AG04449 (cell line): ENCODE results near the gene LRTM2.

Source experiments
- CTCF ChIA-PET: fragments of 350-600 bp; formaldehyde crosslinking; extraction: SDS; loops from one replicate; lab custom pipeline; 2021; ENCODE audit warnings: antibody characterized with exemption; lab: Yijun Ruan, JAX
- POLR2A ChIA-PET: fragments of 400-600, 350-600 bp; formaldehyde crosslinking; extraction: SDS; loops from one replicate; lab custom pipeline; 2020; ENCODE audit warnings: antibody characterized with exemption, inconsistent platforms; lab: Yijun Ruan, JAX
- DNase-seq: peaks from one replicate; pipeline ENCODE4 v3.0.0-alpha.2; 2010; ENCODE audit warnings: low read depth, low spot score
- H3K4me3 ChIP-seq: 2 replicates; pipeline ENCODE4 v1.5.1; 2011; ENCODE audit warnings: low read depth, mild to moderate bottlenecking, control low read depth, low read length
- TF ChIP-seq, protein P1 (sequence below): IDR thresholded peaks from one replicate; pipeline ENCODE4 v1.5.1; 2011; ENCODE audit warnings: mild to moderate bottlenecking, moderate library complexity, low read length, control low read depth, inconsistent platforms; ENCODE audit not compliant: insufficient read depth; ENCODE audit errors: missing control alignments

LRTM2 gene

GRCh38 chr12:1809591-1810190 lies 10.7 kb upstream of the LRTM2 start:
- no peak for DNase-seq
- no peak overlapping the region for H3K4me3 ChIP-seq
- CTCF ChIA-PET = interaction anchor here (0.9 to 12.2 kb wide), 2 partner anchors 130 to 131 kb away, joined by 3 to 156 read pairs; no protein-coding TSS in a partner anchor
- POLR2A ChIA-PET = no interaction called here
- TF ChIP-seq, protein P1, sequence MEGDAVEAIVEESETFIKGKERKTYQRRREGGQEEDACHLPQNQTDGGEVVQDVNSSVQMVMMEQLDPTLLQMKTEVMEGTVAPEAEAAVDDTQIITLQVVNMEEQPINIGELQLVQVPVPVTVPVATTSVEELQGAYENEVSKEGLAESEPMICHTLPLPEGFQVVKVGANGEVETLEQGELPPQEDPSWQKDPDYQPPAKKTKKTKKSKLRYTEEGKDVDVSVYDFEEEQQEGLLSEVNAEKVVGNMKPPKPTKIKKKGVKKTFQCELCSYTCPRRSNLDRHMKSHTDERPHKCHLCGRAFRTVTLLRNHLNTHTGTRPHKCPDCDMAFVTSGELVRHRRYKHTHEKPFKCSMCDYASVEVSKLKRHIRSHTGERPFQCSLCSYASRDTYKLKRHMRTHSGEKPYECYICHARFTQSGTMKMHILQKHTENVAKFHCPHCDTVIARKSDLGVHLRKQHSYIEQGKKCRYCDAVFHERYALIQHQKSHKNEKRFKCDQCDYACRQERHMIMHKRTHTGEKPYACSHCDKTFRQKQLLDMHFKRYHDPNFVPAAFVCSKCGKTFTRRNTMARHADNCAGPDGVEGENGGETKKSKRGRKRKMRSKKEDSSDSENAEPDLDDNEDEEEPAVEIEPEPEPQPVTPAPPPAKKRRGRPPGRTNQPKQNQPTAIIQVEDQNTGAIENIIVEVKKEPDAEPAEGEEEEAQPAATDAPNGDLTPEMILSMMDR = no peak

- CTCF ChIA-PET = interaction anchor here (0.9 kb wide), 1 partner anchor 130 kb away, joined by 3 read pairs; no protein-coding TSS in a partner anchor
- TF ChIP-seq, protein P1 = no peak
- no peak for DNase-seq
- no peak overlapping the region for H3K4me3 ChIP-seq
- POLR2A ChIA-PET = no interaction called here
Observed at GRCh38 chr12:1810201-1810930, 10.0 kb upstream of the LRTM2 start.

- POLR2A ChIA-PET = no interaction called here
- CTCF ChIA-PET = no interaction called here
- TF ChIP-seq, protein P1 = no peak
- H3K4me3 ChIP-seq = no peak overlapping the region
- no peak for DNase-seq
Observed at GRCh38 chr12:1810931-1811280, 9.5 kb upstream of the LRTM2 start.

- TF ChIP-seq, protein P1 = no peak
- ChIA-PET CTCF (interaction anchor here (1.1 to 1.4 kb wide), 2 partner anchors 16 to 772 kb away, joined by 3 to 4 read pairs; no protein-coding TSS in a partner anchor), POLR2A (no interaction called here)
- no peak for DNase-seq
- no peak overlapping the region for H3K4me3 ChIP-seq
Observed at GRCh38 chr12:1811281-1811947, 9.0 kb upstream of the LRTM2 start.

DNA sequence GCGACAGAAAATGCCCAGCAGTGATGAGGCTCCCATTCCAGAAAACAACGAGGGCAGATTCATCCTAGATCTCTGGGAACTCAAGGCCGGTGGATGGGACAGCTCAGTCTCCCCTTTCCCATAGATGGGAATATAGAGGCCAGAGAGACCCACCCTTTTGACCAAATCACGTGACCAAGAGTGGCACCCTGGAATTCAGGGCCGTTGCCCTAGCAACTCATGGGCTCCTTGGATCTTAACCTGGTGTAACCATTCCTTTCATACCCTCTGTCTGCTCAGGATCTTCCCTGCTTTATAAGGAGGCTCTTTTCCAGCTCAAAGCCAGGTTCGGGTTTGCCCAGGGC lies 8.4 kb upstream of the LRTM2 start:
- TF ChIP-seq, protein P1 = no peak
- ChIA-PET POLR2A (no interaction called here), CTCF (interaction anchor here (0.8 to 1.4 kb wide), 3 partner anchors 17 to 771 kb away, joined by 3 to 6 read pairs (median 4); no protein-coding TSS in a partner anchor)
- DNase-seq = no peak
- no peak overlapping the region for H3K4me3 ChIP-seq
